Endothelial cell (in vitro differentiated cells): ENCODE data around the gene RNF141. TPM values are rescaled to one million over a fixed set of nuclear protein-coding genes. Genes with fewer than 3 reads are reported as not detected.

Experiments used
- DNase-seq: peaks from one replicate; pipeline ENCODE4 v3.0.0; 2021; ENCODE audit warnings: low spot score
- H3K27ac Mint-ChIP-seq: one replicate; pipeline ENCODE4 v1.8.0; 2021; ENCODE audit warnings: mixed read lengths, inconsistent platforms; ENCODE audit not compliant: unreplicated experiment
- H3K27me3 Mint-ChIP-seq: one replicate; pipeline ENCODE4 v1.8.0; 2021; ENCODE audit warnings: mild to moderate bottlenecking, moderate library complexity, mixed read lengths, inconsistent platforms; ENCODE audit not compliant: unreplicated experiment
- H3K36me3 Mint-ChIP-seq: one replicate; pipeline ENCODE4 v1.8.0; 2021; ENCODE audit warnings: mild to moderate bottlenecking, low read depth, mixed read lengths, inconsistent platforms; ENCODE audit not compliant: unreplicated experiment
- H3K4me1 Mint-ChIP-seq: one replicate; pipeline ENCODE4 v1.8.0; 2021; ENCODE audit warnings: mild to moderate bottlenecking, mixed read lengths, inconsistent platforms; ENCODE audit not compliant: unreplicated experiment
- H3K4me3 Mint-ChIP-seq: one replicate; pipeline ENCODE4 v1.8.0; 2021; ENCODE audit warnings: mild to moderate bottlenecking, mixed read lengths, inconsistent platforms; ENCODE audit not compliant: unreplicated experiment
- H3K9me3 Mint-ChIP-seq: one replicate; pipeline ENCODE4 v1.8.0; 2021; ENCODE audit warnings: mixed read lengths, inconsistent platforms; ENCODE audit not compliant: unreplicated experiment
- total RNA-seq: library from RNA; stranded (reverse); fragmentation: NEBNext Ultra II Directional; extraction: Animal tissue kit (Norgen Biotek cat#: 25700); gene quantifications from one replicate; pipeline ENCODE4 v1.2.1, GENCODE V29; 2021; ENCODE audit not compliant: unreplicated experiment
- TF ChIP-seq, protein P1 (sequence below): fragments of 200-600 bp; sonication (generic); IDR thresholded peaks from one replicate; pipeline ENCODE4 v1.5.0; 2021; ENCODE audit warnings: antibody characterized with exemption; ENCODE audit not compliant: unreplicated experiment

The RNF141 gene
- total RNA-seq, 1 donor from 2014 or later = 32.8 TPM

- TF ChIP-seq, protein P1, sequence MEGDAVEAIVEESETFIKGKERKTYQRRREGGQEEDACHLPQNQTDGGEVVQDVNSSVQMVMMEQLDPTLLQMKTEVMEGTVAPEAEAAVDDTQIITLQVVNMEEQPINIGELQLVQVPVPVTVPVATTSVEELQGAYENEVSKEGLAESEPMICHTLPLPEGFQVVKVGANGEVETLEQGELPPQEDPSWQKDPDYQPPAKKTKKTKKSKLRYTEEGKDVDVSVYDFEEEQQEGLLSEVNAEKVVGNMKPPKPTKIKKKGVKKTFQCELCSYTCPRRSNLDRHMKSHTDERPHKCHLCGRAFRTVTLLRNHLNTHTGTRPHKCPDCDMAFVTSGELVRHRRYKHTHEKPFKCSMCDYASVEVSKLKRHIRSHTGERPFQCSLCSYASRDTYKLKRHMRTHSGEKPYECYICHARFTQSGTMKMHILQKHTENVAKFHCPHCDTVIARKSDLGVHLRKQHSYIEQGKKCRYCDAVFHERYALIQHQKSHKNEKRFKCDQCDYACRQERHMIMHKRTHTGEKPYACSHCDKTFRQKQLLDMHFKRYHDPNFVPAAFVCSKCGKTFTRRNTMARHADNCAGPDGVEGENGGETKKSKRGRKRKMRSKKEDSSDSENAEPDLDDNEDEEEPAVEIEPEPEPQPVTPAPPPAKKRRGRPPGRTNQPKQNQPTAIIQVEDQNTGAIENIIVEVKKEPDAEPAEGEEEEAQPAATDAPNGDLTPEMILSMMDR = no peak
- peaks cover 4% of the 10 kb centered on the region for H3K4me1 Mint-ChIP-seq
- H3K4me3 Mint-ChIP-seq = no peak overlapping the region
- peaks cover 4% of the 10 kb centered on the region for H3K27me3 Mint-ChIP-seq
- H3K27ac Mint-ChIP-seq = no peak overlapping the region
- DNase-seq = no peak
- H3K36me3 Mint-ChIP-seq = no peaks in the 10 kb centered on the region
- H3K9me3 Mint-ChIP-seq = no peaks in the 10 kb centered on the region
Observed at GRCh38 chr11:10551845-10552352, 10.9 kb upstream of the RNF141 start.

DNA sequence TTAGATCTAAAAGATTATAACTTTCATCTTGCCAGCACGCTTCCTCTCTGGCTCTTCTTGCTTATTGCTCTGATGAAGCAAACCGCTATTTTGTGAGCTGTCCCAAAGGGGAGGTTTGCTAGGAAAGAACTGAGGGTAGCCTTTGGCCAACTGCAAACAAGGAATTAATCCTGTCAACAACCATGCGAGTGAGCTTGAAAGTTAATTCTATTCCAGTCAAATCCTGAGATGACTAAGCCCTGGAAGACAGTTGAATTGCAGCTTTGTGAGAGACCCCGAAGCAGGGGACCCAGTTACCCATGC is 10.3 kb upstream of the RNF141 start:
- Mint-ChIP-seq H3K4me1 (no peaks in the 10 kb centered on the region), H3K9me3 (no peaks in the 10 kb centered on the region), H3K36me3 (no peaks in the 10 kb centered on the region), H3K27ac (no peak overlapping the region), H3K4me3 (no peak overlapping the region), H3K27me3 (peaks cover 4% of the 10 kb centered on the region)
- no peak for DNase-seq
- TF ChIP-seq, protein P1 = no peak

GRCh38 chr11:10550503-10551289 is 9.7 kb upstream of the RNF141 start:
- no peak overlapping the region for H3K4me3 Mint-ChIP-seq
- no peaks in the 10 kb centered on the region for H3K4me1 Mint-ChIP-seq
- H3K27me3 Mint-ChIP-seq = peaks cover 3% of the 10 kb centered on the region
- DNase-seq = no peak
- TF ChIP-seq, protein P1 = no peak
- no peak overlapping the region for H3K27ac Mint-ChIP-seq
- no peaks in the 10 kb centered on the region for H3K9me3 Mint-ChIP-seq
- no peaks in the 10 kb centered on the region for H3K36me3 Mint-ChIP-seq

GRCh38 chr11:10544491-10545465 is 3.8 kb upstream of the RNF141 start:
- no peaks in the 10 kb centered on the region for H3K36me3 Mint-ChIP-seq
- no peak for DNase-seq
- H3K4me3 Mint-ChIP-seq = no peak overlapping the region
- peaks cover 4% of the 10 kb centered on the region for H3K9me3 Mint-ChIP-seq
- H3K27ac Mint-ChIP-seq = no peak overlapping the region
- TF ChIP-seq, protein P1 = no peak
- peaks cover 5% of the 10 kb centered on the region for H3K27me3 Mint-ChIP-seq
- peaks cover 9% of the 10 kb centered on the region for H3K4me1 Mint-ChIP-seq
